ENCODE measurements around the gene PLCB4. TPM values are rescaled to one million over a fixed set of nuclear protein-coding genes. Genes with fewer than 3 reads are reported as not detected.

The PLCB4 gene
- total RNA-seq, 1 donor from 2014 or later = 21.2 TPM

DNA sequence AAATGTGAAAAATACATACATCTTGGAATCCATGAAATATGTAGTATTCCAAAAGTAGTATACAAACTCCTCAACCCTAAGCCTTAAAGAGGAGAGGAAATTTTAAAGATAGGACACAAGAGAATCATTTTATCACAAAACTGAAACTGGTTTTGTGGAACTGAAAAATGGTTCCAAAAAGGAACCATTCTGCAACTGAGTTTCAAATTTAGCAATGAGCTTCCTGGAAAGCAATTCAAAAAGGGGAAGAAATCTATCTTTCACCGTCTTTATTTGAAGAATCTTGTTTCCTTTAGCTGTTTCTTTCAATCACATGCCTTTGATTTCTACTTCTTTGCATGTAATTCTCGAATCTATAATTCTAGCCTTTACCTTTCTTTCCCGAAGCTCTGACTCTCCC, 413.3 kb downstream of the PLCB4 start:
- Mint-ChIP-seq H3K27me3 (no peaks in the 10 kb centered on the region), H3K4me3 (no peak overlapping the region), H3K4me1 (ENCODE audit: unreplicated experiment) (peaks cover 9% of the 10 kb centered on the region), H3K27ac (no peak overlapping the region), H3K9me3 (no peaks in the 10 kb centered on the region), H3K36me3 (no peaks in the 10 kb centered on the region)
- no peak for DNase-seq (ENCODE audit: extremely low spot score, unreplicated experiment)
- TF ChIP-seq, protein P1, sequence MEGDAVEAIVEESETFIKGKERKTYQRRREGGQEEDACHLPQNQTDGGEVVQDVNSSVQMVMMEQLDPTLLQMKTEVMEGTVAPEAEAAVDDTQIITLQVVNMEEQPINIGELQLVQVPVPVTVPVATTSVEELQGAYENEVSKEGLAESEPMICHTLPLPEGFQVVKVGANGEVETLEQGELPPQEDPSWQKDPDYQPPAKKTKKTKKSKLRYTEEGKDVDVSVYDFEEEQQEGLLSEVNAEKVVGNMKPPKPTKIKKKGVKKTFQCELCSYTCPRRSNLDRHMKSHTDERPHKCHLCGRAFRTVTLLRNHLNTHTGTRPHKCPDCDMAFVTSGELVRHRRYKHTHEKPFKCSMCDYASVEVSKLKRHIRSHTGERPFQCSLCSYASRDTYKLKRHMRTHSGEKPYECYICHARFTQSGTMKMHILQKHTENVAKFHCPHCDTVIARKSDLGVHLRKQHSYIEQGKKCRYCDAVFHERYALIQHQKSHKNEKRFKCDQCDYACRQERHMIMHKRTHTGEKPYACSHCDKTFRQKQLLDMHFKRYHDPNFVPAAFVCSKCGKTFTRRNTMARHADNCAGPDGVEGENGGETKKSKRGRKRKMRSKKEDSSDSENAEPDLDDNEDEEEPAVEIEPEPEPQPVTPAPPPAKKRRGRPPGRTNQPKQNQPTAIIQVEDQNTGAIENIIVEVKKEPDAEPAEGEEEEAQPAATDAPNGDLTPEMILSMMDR (conservative IDR thresholded peaks at IDR 0.05) = no peak

DNA sequence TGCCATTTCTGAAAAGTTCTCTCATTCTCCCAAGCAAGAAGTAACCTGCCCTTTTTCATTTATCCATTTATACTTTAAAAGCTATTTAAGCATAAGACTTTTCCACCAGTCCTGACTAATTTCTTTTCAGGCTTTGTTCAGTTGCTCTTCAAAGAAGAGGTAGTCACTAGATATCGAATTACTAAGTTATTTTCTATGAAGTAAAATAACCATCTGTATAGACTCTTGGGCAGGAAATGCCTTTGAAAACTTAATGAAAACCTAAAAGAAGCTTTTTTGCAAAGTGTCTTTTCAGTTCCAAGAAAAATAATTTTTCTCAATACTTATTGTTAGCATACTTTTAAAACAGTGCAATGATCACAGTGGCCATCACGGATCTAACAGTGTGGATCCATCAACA, 414.2 kb downstream of the PLCB4 start:
- Mint-ChIP-seq H3K4me3 (no peak overlapping the region), H3K36me3 (no peaks in the 10 kb centered on the region), H3K27me3 (no peaks in the 10 kb centered on the region), H3K9me3 (no peaks in the 10 kb centered on the region), H3K27ac (no peak overlapping the region), H3K4me1 (ENCODE audit: unreplicated experiment) (peaks cover 9% of the 10 kb centered on the region)
- TF ChIP-seq, protein P1 (conservative IDR thresholded peaks at IDR 0.05) = no peak
- DNase-seq (ENCODE audit: extremely low spot score, unreplicated experiment) = no peak

DNA sequence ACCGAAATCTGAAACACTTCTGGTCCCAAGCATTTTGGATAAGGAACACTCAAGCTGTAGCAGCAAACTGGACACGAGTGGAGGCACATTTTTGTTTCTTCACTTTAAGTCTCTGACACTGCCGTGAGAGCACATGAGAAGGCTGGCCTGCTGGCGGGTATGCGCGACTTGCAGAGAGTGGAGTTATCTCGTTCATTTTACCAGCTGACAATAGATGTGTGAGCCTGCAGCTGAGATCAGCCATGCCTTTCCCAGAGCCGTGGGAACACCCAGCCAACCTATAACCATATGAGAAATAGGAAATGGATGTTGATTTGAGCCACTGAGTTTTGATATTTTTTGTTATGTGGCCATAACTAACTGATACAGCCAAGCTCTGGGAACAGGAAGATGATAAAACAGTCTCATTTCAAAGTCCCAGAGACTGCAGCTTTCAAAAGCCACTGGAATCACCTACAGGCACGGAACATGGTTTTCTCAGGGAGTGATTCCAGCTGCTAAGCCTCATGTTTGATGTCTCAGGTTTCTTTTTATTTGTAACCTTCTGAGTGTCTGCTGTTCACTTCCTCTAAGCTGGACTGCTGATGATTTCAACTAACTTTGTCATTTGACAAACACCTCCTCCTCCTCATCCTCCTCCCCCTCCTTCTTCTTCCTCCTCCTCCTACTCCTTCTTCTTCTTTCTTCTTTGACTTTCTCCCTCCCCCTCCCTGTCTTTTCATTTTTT, 416.9 kb downstream of the PLCB4 start:
- Mint-ChIP-seq H3K9me3 (no peaks in the 10 kb centered on the region), H3K4me1 (ENCODE audit: unreplicated experiment) (peaks cover 9% of the 10 kb centered on the region), H3K4me3 (no peak overlapping the region), H3K27me3 (peaks cover 3% of the 10 kb centered on the region), H3K36me3 (no peaks in the 10 kb centered on the region), H3K27ac (no peak overlapping the region)
- TF ChIP-seq, protein P1 (conservative IDR thresholded peaks at IDR 0.05) = no peak
- no peak for DNase-seq (ENCODE audit: extremely low spot score, unreplicated experiment)

DNA sequence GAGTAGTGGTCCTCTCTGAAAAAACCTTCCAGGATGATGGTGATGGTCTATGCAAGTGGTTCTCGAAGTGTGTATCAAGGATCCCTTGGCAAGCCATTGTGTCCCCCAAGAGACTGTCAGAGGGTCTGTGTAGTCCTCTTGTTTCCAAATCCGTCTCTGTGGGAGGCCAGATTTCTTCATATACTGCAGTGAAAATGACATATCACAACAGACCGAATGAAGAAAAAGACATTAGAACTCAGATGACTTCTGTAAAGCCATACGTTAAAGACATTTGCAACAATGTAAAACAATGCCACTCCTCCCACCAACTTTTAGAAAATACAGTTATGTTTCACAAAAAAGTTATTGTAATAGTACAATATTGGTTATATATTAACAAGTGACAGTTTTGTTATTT, 418.3 kb downstream of the PLCB4 start:
- TF ChIP-seq, protein P1 (conservative IDR thresholded peaks at IDR 0.05) = no peak
- no peak for DNase-seq (ENCODE audit: extremely low spot score, unreplicated experiment)
- Mint-ChIP-seq H3K27ac (no peak overlapping the region), H3K36me3 (no peaks in the 10 kb centered on the region), H3K9me3 (no peaks in the 10 kb centered on the region), H3K4me3 (no peak overlapping the region), H3K4me1 (ENCODE audit: unreplicated experiment) (peaks cover 9% of the 10 kb centered on the region), H3K27me3 (peaks cover 3% of the 10 kb centered on the region)

DNA sequence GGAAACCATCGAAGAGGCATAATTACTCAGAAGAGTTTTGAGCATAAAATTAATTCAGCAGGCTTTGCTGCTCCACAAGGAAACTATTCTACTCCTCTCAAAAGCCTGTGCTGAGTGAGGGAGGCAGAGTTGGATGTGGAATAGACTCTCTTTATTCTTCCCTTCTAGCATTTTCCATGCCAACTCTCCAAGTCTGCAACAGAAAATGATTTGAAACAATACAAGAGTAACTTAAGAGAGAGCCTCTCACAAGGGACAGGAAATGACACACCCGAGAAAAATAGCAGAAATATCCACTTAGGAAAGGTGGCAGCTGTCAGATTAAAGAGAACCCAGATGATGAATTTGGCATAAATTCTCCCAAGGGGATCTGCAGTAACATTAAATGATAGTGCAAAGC, 419.2 kb downstream of the PLCB4 start:
- no peaks in the 10 kb centered on the region for H3K36me3 Mint-ChIP-seq

More for the DNA sequence above, 419.2 kb downstream of the PLCB4 start:
- Mint-ChIP-seq H3K4me3 (no peak overlapping the region), H3K27ac (no peak overlapping the region), H3K4me1 (ENCODE audit: unreplicated experiment) (peaks cover 4% of the 10 kb centered on the region), H3K9me3 (no peaks in the 10 kb centered on the region), H3K27me3 (peaks cover 3% of the 10 kb centered on the region)
- no peak for DNase-seq (ENCODE audit: extremely low spot score, unreplicated experiment)
- TF ChIP-seq, protein P1 (conservative IDR thresholded peaks at IDR 0.05) = no peak

Data from type B pancreatic cell (in vitro differentiated cells).